ENCODE results near the gene GNAT2. TPM values are rescaled to one million over a fixed set of nuclear protein-coding genes. Genes with fewer than 3 reads are reported as not detected.

Gene GNAT2
- total and polyA plus RNA-seq, 2 experiments from 2014 or later, result not detected

GRCh38 chr1:109641861-109642260, 22.4 kb upstream of the GNAT2 start:
- Histone ChIP-seq H2AFZ (no peak overlapping the region), H3K79me2 (ENCODE audit: insufficient read depth) (no peaks in the 10 kb centered on the region), H3K9ac (no peak overlapping the region), H3F3A (ENCODE audit: insufficient read depth) (no peaks in the 10 kb centered on the region), H3K4me1 (ENCODE audit: insufficient read depth) (no peaks in the 10 kb centered on the region), H4K20me1 (ENCODE audit: insufficient read depth) (no peaks in the 10 kb centered on the region), H3K9me2 (ENCODE audit: insufficient read depth) (no peaks in the 10 kb centered on the region), H3K27me3 (replicated peaks; ENCODE audit: insufficient read depth) (no peaks in the 10 kb centered on the region), H3K4me2 (ENCODE audit: unreplicated experiment) (no peak overlapping the region), H3K9me3 (ENCODE audit: low read depth) (no peaks in the 10 kb centered on the region), H3K27ac (no peak overlapping the region), H3K36me3 (ENCODE audit: low read depth) (no peaks in the 10 kb centered on the region), H3K4me3 (no peak overlapping the region)
- WGBS, 2 experiments (ENCODE audit: low coverage in 1 of 2, low lambda C conversion rate in 2 of 2, missing lambda C conversion rate in 2 of 2), result 87 to 95% methylated on average over 2 of the region's 2 CpGs
- TF ChIP-seq EZH2phosphoT487 (IDR thresholded peaks at IDR 0.05; ENCODE audit: insufficient read depth, low read depth) (no peak), EZH2 (IDR thresholded peaks at IDR 0.05; ENCODE audit: insufficient read depth, poor library complexity, severe bottlenecking) (no peak)
- in situ Hi-C loops (cut with MboI), result loop anchor here (10.0 kb wide), 2 partner anchors 113 to 343 kb away; partner anchors contain the start of gene AHCYL1
- DNase-seq, result no peak

GRCh38 chr1:109641078-109641740, 21.8 kb upstream of the GNAT2 start:
- no peaks in the 10 kb centered on the region for H3K79me2 ChIP-seq (ENCODE audit: insufficient read depth)
- peaks cover 6% of the 10 kb centered on the region for H3K4me1 ChIP-seq (ENCODE audit: insufficient read depth)
- H3K9me3 ChIP-seq (ENCODE audit: low read depth), result no peaks in the 10 kb centered on the region
- TF ChIP-seq EZH2 (IDR thresholded peaks at IDR 0.05; ENCODE audit: insufficient read depth, poor library complexity, severe bottlenecking) (no peak), EZH2phosphoT487 (IDR thresholded peaks at IDR 0.05; ENCODE audit: insufficient read depth, low read depth) (no peak)
- in situ Hi-C loops (cut with MboI), result loop anchor here (10.0 kb wide), 2 partner anchors 114 to 344 kb away; partner anchors contain the start of gene AHCYL1
- H3K4me2 ChIP-seq (ENCODE audit: unreplicated experiment), result no peak overlapping the region
- H3K9ac ChIP-seq, result no peak overlapping the region
- no peaks in the 10 kb centered on the region for H3K9me2 ChIP-seq (ENCODE audit: insufficient read depth)
- no peak for DNase-seq
- H4K20me1 ChIP-seq (ENCODE audit: insufficient read depth), result no peaks in the 10 kb centered on the region
- H3F3A ChIP-seq (ENCODE audit: insufficient read depth), result peaks cover under 1% of the 10 kb centered on the region; the same call in 1 of the 2 replicates
- no peaks in the 10 kb centered on the region for H3K36me3 ChIP-seq (ENCODE audit: low read depth)
- no peak overlapping the region for H3K27ac ChIP-seq
- 41 to 49% methylated on average over 2 of the region's 2 CpGs for WGBS, 2 experiments (ENCODE audit: low coverage in 1 of 2, low lambda C conversion rate in 2 of 2, missing lambda C conversion rate in 2 of 2)
- H3K4me3 ChIP-seq, result no peak overlapping the region
- no peaks in the 10 kb centered on the region for H3K27me3 ChIP-seq (replicated peaks; ENCODE audit: insufficient read depth)
- no peak overlapping the region for H2AFZ ChIP-seq

GRCh38 chr1:109640285-109640865, 21.0 kb upstream of the GNAT2 start:
- H3K9me2 ChIP-seq (ENCODE audit: insufficient read depth), result no peaks in the 10 kb centered on the region
- TF ChIP-seq EZH2phosphoT487 (IDR thresholded peaks at IDR 0.05; ENCODE audit: insufficient read depth, low read depth), result no peak
- no peak for TF ChIP-seq EZH2 (IDR thresholded peaks at IDR 0.05; ENCODE audit: insufficient read depth, poor library complexity, severe bottlenecking)
- H3K4me3 ChIP-seq, result no peak overlapping the region
- no peak overlapping the region for H2AFZ ChIP-seq
- H3K36me3 ChIP-seq (ENCODE audit: low read depth), result no peaks in the 10 kb centered on the region
- H3K27me3 ChIP-seq (replicated peaks; ENCODE audit: insufficient read depth), result no peaks in the 10 kb centered on the region
- WGBS, 2 experiments (ENCODE audit: low coverage in 1 of 2, low lambda C conversion rate in 2 of 2, missing lambda C conversion rate in 2 of 2), result 28 to 30% methylated on average over 5 of the region's 5 CpGs
- in situ Hi-C loops (cut with MboI), result loop anchor here (10.0 kb wide), 2 partner anchors 114 to 344 kb away; partner anchors contain the start of gene AHCYL1
- no peaks in the 10 kb centered on the region for H3K9me3 ChIP-seq (ENCODE audit: low read depth)
- H3K9ac ChIP-seq, result no peak overlapping the region
- peak; percentile 69 for DNase-seq
- no peaks in the 10 kb centered on the region for H4K20me1 ChIP-seq (ENCODE audit: insufficient read depth)
- peaks cover 9% of the 10 kb centered on the region for H3F3A ChIP-seq (ENCODE audit: insufficient read depth)
- no peak overlapping the region for H3K4me2 ChIP-seq (ENCODE audit: unreplicated experiment)
- no peak overlapping the region for H3K27ac ChIP-seq
- no peaks in the 10 kb centered on the region for H3K79me2 ChIP-seq (ENCODE audit: insufficient read depth)
- peaks cover 13% of the 10 kb centered on the region for H3K4me1 ChIP-seq (ENCODE audit: insufficient read depth)

- 42 to 48% methylated on average over 6 of the region's 6 CpGs for WGBS, 2 experiments (ENCODE audit: low coverage in 1 of 2, low lambda C conversion rate in 2 of 2, missing lambda C conversion rate in 2 of 2)
- Histone ChIP-seq H3K27me3 (replicated peaks; ENCODE audit: insufficient read depth) (no peaks in the 10 kb centered on the region), H3K4me2 (ENCODE audit: unreplicated experiment) (no peak overlapping the region), H3K9ac (no peak overlapping the region), H3K36me3 (ENCODE audit: low read depth) (no peaks in the 10 kb centered on the region), H3K79me2 (ENCODE audit: insufficient read depth) (no peaks in the 10 kb centered on the region), H3K9me2 (ENCODE audit: insufficient read depth) (no peaks in the 10 kb centered on the region), H3K9me3 (ENCODE audit: low read depth) (no peaks in the 10 kb centered on the region), H4K20me1 (ENCODE audit: insufficient read depth) (no peaks in the 10 kb centered on the region), H3F3A (ENCODE audit: insufficient read depth) (peaks cover 13% of the 10 kb centered on the region), H3K4me3 (no peak overlapping the region), H3K4me1 (ENCODE audit: insufficient read depth) (peaks cover 13% of the 10 kb centered on the region), H3K27ac (no peak overlapping the region), H2AFZ (no peak overlapping the region)
- in situ Hi-C loops (cut with MboI), result loop anchor here (10.0 kb wide), 2 partner anchors 115 to 345 kb away; partner anchors contain the start of gene AHCYL1
- DNase-seq, result no peak
- TF ChIP-seq EZH2 (IDR thresholded peaks at IDR 0.05; ENCODE audit: insufficient read depth, poor library complexity, severe bottlenecking) (no peak), EZH2phosphoT487 (IDR thresholded peaks at IDR 0.05; ENCODE audit: insufficient read depth, low read depth) (no peak)
These were observed 20.4 kb upstream of the GNAT2 start for GRCh38 chr1:109639841-109640184.

Data from GM23248 (cell line).